Effector memory CD4-positive, alpha-beta T cell (primary cell): Measurements from ENCODE around the gene TTLL12.

Source experiments
- DNase-seq, 3 donors: peaks; one replicate each; pipeline ENCODE4 v3.0.0-alpha.2; 2020
- H3K27ac ChIP-seq: 2 replicates; pipeline ENCODE4 v1.7.0; 2013; ENCODE audit warnings: mild to moderate bottlenecking, low read length, moderate library complexity; ENCODE audit not compliant: insufficient read depth, poor library complexity, severe bottlenecking
- H3K27me3 ChIP-seq: replicated peaks from 2 replicates; pipeline ENCODE4 v1.7.0; 2013; ENCODE audit warnings: mild to moderate bottlenecking, low read length; ENCODE audit not compliant: insufficient read depth, control insufficient read depth, poor library complexity, severe bottlenecking
- H3K36me3 ChIP-seq: 2 replicates; pipeline ENCODE4 v1.7.0; 2013; ENCODE audit warnings: mild to moderate bottlenecking, low read length, moderate library complexity; ENCODE audit not compliant: control insufficient read depth, insufficient read depth
- H3K4me1 ChIP-seq: 2 replicates; pipeline ENCODE4 v1.7.0; 2013; ENCODE audit warnings: low read length, mild to moderate bottlenecking; ENCODE audit not compliant: control insufficient read depth, insufficient read depth, poor library complexity, severe bottlenecking
- H3K4me3 ChIP-seq: 2 replicates; pipeline ENCODE4 v1.7.0; 2013; ENCODE audit warnings: low read length, low read depth, mild to moderate bottlenecking; ENCODE audit not compliant: insufficient read depth, poor library complexity, severe bottlenecking
- H3K9me3 ChIP-seq: 2 replicates; pipeline ENCODE4 v1.7.0; 2013; ENCODE audit warnings: mild to moderate bottlenecking, low read length, moderate library complexity; ENCODE audit not compliant: control insufficient read depth

TTLL12 gene

GRCh38 chr22:43133401-43133800 is 53.5 kb downstream of the TTLL12 start:
- H3K4me1 ChIP-seq, result no peaks in the 10 kb centered on the region
- no peak for DNase-seq
- H3K4me3 ChIP-seq, result no peak overlapping the region
- H3K27me3 ChIP-seq, result no peaks in the 10 kb centered on the region
- peaks cover 18% of the 10 kb centered on the region for H3K36me3 ChIP-seq
- no peak overlapping the region for H3K27ac ChIP-seq
- no peaks in the 10 kb centered on the region for H3K9me3 ChIP-seq

GRCh38 chr22:43131773-43132501 is 55.0 kb downstream of the TTLL12 start:
- peaks cover 14% of the 10 kb centered on the region for H3K36me3 ChIP-seq
- no peaks in the 10 kb centered on the region for H3K9me3 ChIP-seq
- no peaks in the 10 kb centered on the region for H3K27me3 ChIP-seq
- no peak overlapping the region for H3K4me3 ChIP-seq
- H3K27ac ChIP-seq, result no peak overlapping the region
- DNase-seq, result no peak
- no peaks in the 10 kb centered on the region for H3K4me1 ChIP-seq

GRCh38 chr22:43129426-43130425 is 57.2 kb downstream of the TTLL12 start:
- H3K27me3 ChIP-seq, result no peaks in the 10 kb centered on the region
- no peak overlapping the region for H3K4me3 ChIP-seq
- H3K9me3 ChIP-seq, result no peaks in the 10 kb centered on the region
- DNase-seq, result no peak
- no peaks in the 10 kb centered on the region for H3K4me1 ChIP-seq
- H3K36me3 ChIP-seq, result no peaks in the 10 kb centered on the region
- H3K27ac ChIP-seq, result no peak overlapping the region

- Histone ChIP-seq H3K9me3 (no peaks in the 10 kb centered on the region), H3K4me1 (no peaks in the 10 kb centered on the region), H3K36me3 (no peaks in the 10 kb centered on the region), H3K27ac (no peak overlapping the region), H3K27me3 (no peaks in the 10 kb centered on the region), H3K4me3 (no peak overlapping the region)
- no peak for DNase-seq
Measured at GRCh38 chr22:43128928-43129424, 58.0 kb downstream of the TTLL12 start.

GRCh38 chr22:43128116-43128515 is 58.8 kb downstream of the TTLL12 start:
- H3K9me3 ChIP-seq, result no peaks in the 10 kb centered on the region

GRCh38 chr22:43127166-43127908 is 59.6 kb downstream of the TTLL12 start:
- Histone ChIP-seq H3K27ac (no peak overlapping the region), H3K36me3 (no peaks in the 10 kb centered on the region), H3K4me1 (no peaks in the 10 kb centered on the region), H3K27me3 (no peaks in the 10 kb centered on the region), H3K9me3 (no peaks in the 10 kb centered on the region), H3K4me3 (no peak overlapping the region)
- DNase-seq, result no peak

More at GRCh38 chr22:43128116-43128515, 58.8 kb downstream of the TTLL12 start:
- Histone ChIP-seq H3K36me3 (no peaks in the 10 kb centered on the region), H3K4me3 (no peak overlapping the region), H3K27ac (no peak overlapping the region), H3K27me3 (no peaks in the 10 kb centered on the region), H3K4me1 (no peaks in the 10 kb centered on the region)
- no peak for DNase-seq

- Histone ChIP-seq H3K27ac (no peak overlapping the region), H3K4me1 (no peaks in the 10 kb centered on the region), H3K36me3 (no peaks in the 10 kb centered on the region), H3K27me3 (no peaks in the 10 kb centered on the region), H3K4me3 (no peak overlapping the region), H3K9me3 (no peaks in the 10 kb centered on the region)
- DNase-seq, result no peak
Measured at GRCh38 chr22:43126501-43127165, 60.3 kb downstream of the TTLL12 start.

- DNase-seq, result no peak
- Histone ChIP-seq H3K27me3 (no peaks in the 10 kb centered on the region), H3K27ac (no peak overlapping the region), H3K4me1 (no peaks in the 10 kb centered on the region), H3K4me3 (no peak overlapping the region), H3K36me3 (no peaks in the 10 kb centered on the region), H3K9me3 (no peaks in the 10 kb centered on the region)
Measured at GRCh38 chr22:43118953-43119458, 67.9 kb downstream of the TTLL12 start.
